ENCODE results near the gene PLPPR2.
"Not testable (repeated sequence)": the region's sequence is repeated elsewhere in the genome, so short reads cannot be mapped to it uniquely, and the experiment has no call there.

Gene PLPPR2

DNA sequence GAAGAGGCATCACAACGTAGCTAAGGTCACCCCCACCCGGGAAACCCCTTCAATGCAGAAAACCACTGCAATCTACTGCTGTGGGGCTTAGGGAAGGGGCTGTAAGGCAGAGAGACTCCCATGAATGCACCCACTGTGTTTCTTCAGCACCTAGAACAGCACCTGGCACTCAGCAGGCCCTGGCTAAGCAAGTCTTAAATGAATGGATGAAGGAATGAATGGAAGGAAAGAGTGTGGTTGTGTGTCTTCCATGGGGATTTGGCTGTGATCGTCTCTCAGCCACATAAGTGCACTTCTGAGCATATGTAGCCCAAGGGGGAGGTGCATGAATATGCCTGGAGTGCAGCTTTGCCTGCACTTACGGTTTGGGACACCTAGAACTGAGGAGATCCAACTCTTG, 6.1 kb upstream of the PLPPR2 start:
- H3K36me3 ChIP-seq = no peaks in the 10 kb centered on the region
- no peak for TF ChIP-seq CTCF (IDR thresholded peaks at IDR 0.05; ENCODE audit: low read depth, low read length)

GRCh38 chr19:11354102-11354501, 1.1 kb upstream of the PLPPR2 start:
- H3K9me3 ChIP-seq; DNase-seq; H3K36me3 ChIP-seq; H3K4me3 ChIP-seq (ENCODE audit: low read depth, low read length); H3K4me1 ChIP-seq; H3K27me3 ChIP-seq: not testable (repeated sequence)

More for the DNA sequence above, 6.1 kb upstream of the PLPPR2 start:
- Histone ChIP-seq H3K27me3 (no peaks in the 10 kb centered on the region), H3K4me1 (no peaks in the 10 kb centered on the region; the same call in 1 of the 2 replicates), H3K9me3 (no peaks in the 10 kb centered on the region), H3K4me3 (ENCODE audit: low read depth, low read length) (no peak overlapping the region)
- DNase-seq = no peak

DNA sequence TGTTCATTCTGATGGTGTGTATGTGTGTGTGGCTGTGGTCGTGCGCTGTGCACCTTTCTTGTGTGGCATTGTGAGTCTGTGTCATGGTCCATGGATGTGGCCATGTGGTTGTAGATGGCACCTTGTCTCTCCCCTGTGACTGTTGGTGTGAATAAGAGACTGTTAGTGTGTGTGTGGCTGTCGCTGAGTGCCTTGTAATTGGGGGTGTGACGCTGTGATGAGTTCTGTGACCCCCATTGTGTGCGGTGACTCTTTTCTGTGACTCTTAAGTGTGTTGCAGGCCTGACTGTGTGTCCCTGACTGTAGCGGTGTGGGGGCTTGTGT, 804 bp downstream of the PLPPR2 start:
- peak overlapping the region; percentile 59 for H3K4me3 ChIP-seq (ENCODE audit: low read depth, low read length)
- no peak for DNase-seq
- H3K27me3 ChIP-seq = no peaks in the 10 kb centered on the region
- H3K9me3 ChIP-seq = no peaks in the 10 kb centered on the region
- H3K4me1 ChIP-seq = peaks cover 4% of the 10 kb centered on the region; the same call in 1 of the 2 replicates
- H3K36me3 ChIP-seq = no peaks in the 10 kb centered on the region; the same call in 1 of the 2 replicates
- no peak for TF ChIP-seq CTCF (IDR thresholded peaks at IDR 0.05; ENCODE audit: low read depth, low read length)

- H3K4me1 ChIP-seq = peaks cover 4% of the 10 kb centered on the region; the same call in 1 of the 2 replicates
- no peak overlapping the region for H3K4me3 ChIP-seq (ENCODE audit: low read depth, low read length)
- DNase-seq = no peak
- H3K27me3 ChIP-seq = no peaks in the 10 kb centered on the region
- no peaks in the 10 kb centered on the region for H3K9me3 ChIP-seq
- H3K36me3 ChIP-seq = peaks cover 4% of the 10 kb centered on the region; the same call in 1 of the 2 replicates
- no peak for TF ChIP-seq CTCF (IDR thresholded peaks at IDR 0.05; ENCODE audit: low read depth, low read length)
These were observed 1.7 kb downstream of the PLPPR2 start for GRCh38 chr19:11356676-11357550.

GRCh38 chr19:11359421-11359820, 4.2 kb downstream of the PLPPR2 start:
- Histone ChIP-seq H3K4me3 (ENCODE audit: low read depth, low read length) (no peak overlapping the region), H3K4me1 (peaks cover 4% of the 10 kb centered on the region; the same call in 1 of the 2 replicates), H3K9me3 (no peaks in the 10 kb centered on the region), H3K36me3 (peaks cover 4% of the 10 kb centered on the region; the same call in 1 of the 2 replicates), H3K27me3 (no peaks in the 10 kb centered on the region)
- no peak for TF ChIP-seq CTCF (IDR thresholded peaks at IDR 0.05; ENCODE audit: low read depth, low read length)
- no peak for DNase-seq

- DNase-seq = peak; percentile 63
- Histone ChIP-seq H3K4me1 (no peaks in the 10 kb centered on the region), H3K9me3 (no peaks in the 10 kb centered on the region), H3K36me3 (peaks cover 4% of the 10 kb centered on the region; the same call in 1 of the 2 replicates), H3K27me3 (no peaks in the 10 kb centered on the region), H3K4me3 (ENCODE audit: low read depth, low read length) (no peak overlapping the region)
- TF ChIP-seq CTCF (IDR thresholded peaks at IDR 0.05; ENCODE audit: low read depth, low read length) = no peak
These were observed 6.0 kb downstream of the PLPPR2 start for GRCh38 chr19:11361037-11361770.

All from BE2C (cell line).